Stimulated activated CD4-positive, alpha-beta T cell treated with anti-CD3 and anti-CD28 coated beads, Interleukin-15, amount 100 ng/mL, for 1 hour (primary cell): ENCODE results near the gene APC.
A peak's percentile ranks its signal among the peaks of the same experiment; 100 is the strongest.
"Not testable (repeated sequence)": the region's sequence is repeated elsewhere in the genome, so short reads cannot be mapped to it uniquely, and the experiment has no call there.

Experiments used
- DNase-seq, 2 donors: peaks; one replicate each; pipeline ENCODE4 v3.0.0-alpha.2; 2020; ENCODE audit warnings: low read depth in 1 of 2, low spot score in 1 of 2

APC gene

GRCh38 chr5:112849912-112850311 is 112.2 kb downstream of the APC start:
- no peak for DNase-seq

- no peak for DNase-seq
Observed at GRCh38 chr5:112854651-112855050, 117.0 kb downstream of the APC start.

- DNase-seq = no peak
Observed at GRCh38 chr5:112857866-112858265, 120.2 kb downstream of the APC start.

GRCh38 chr5:112860571-112860928 is 122.9 kb downstream of the APC start:
- DNase-seq = not testable (repeated sequence)

GRCh38 chr5:112860929-112861637 is 123.4 kb downstream of the APC start, which contains the start of gene SRP19:
Gene SRP19 (plus strand): TSS chr5:112861287. CDS start chr5:112861377, 90 bp downstream.
- peak; percentile 71 to 81 for DNase-seq

GRCh38 chr5:112861638-112861985 is 123.9 kb downstream of the APC start:
- DNase-seq = no peak

GRCh38 chr5:112862085-112862484 is 124.4 kb downstream of the APC start:
- no peak for DNase-seq

GRCh38 chr5:112863549-112863948 is 125.9 kb downstream of the APC start:
- DNase-seq = no peak

- DNase-seq = no peak
Observed at GRCh38 chr5:112865128-112865527, 127.4 kb downstream of the APC start.

- DNase-seq = no peak
Observed at GRCh38 chr5:112866739-112867138, 129.1 kb downstream of the APC start.

- no peak for DNase-seq
Observed at GRCh38 chr5:112867411-112867810, 129.7 kb downstream of the APC start.

- no peak for DNase-seq
Observed at GRCh38 chr5:112869948-112870347, 132.3 kb downstream of the APC start.

- DNase-seq = no peak
Observed at GRCh38 chr5:112870966-112871365, 133.3 kb downstream of the APC start.

GRCh38 chr5:112876362-112876761 is 138.7 kb downstream of the APC start:
- DNase-seq = no peak

- DNase-seq = no peak
Observed at GRCh38 chr5:112878101-112878500, 140.4 kb downstream of the APC start.

- DNase-seq = no peak
Observed at GRCh38 chr5:112878760-112879159, 141.1 kb downstream of the APC start.

GRCh38 chr5:112880219-112880964 is 142.7 kb downstream of the APC start:
- no peak for DNase-seq

GRCh38 chr5:112883192-112883591 is 145.5 kb downstream of the APC start:
- no peak for DNase-seq

GRCh38 chr5:112885001-112885400 is 147.3 kb downstream of the APC start:
- no peak for DNase-seq

- no peak for DNase-seq
Observed at GRCh38 chr5:112886975-112887374, 149.3 kb downstream of the APC start.

- DNase-seq = not testable (repeated sequence)
Observed at GRCh38 chr5:112892066-112892465, 154.4 kb downstream of the APC start.

GRCh38 chr5:112892776-112893175 is 155.1 kb downstream of the APC start:
- no peak for DNase-seq

GRCh38 chr5:112895682-112896081 is 158.0 kb downstream of the APC start:
- DNase-seq = no peak
